Spleen (tissue), 13 donors: ENCODE data around the gene RHOU. TPM values are rescaled to one million over a fixed set of nuclear protein-coding genes. Genes with fewer than 3 reads are reported as not detected.

ENCODE experiments used
- DNase-seq: peaks from one replicate; pipeline ENCODE4 v3.0.0-alpha.2; 2020
- H3K27ac ChIP-seq, 8 donors: fragments of 200-600 bp; sonication (generic) in 7 of 8; 1 replicate in 4 of 8; 2 replicates in 4 of 8; pipeline versions ENCODE4 v1.5.0 to v1.8.0; 2016 to 2021; ENCODE audit warnings: inconsistent platforms in 4 of 8, mild to moderate bottlenecking in 4 of 8, moderate library complexity in 1 of 8
- H3K27me3 ChIP-seq, 7 donors: fragments of 200-600 bp; sonication (generic) in 6 of 7; replicated peaks in 1 of 7; 1 replicate in 4 of 7; 2 replicates in 3 of 7; pipeline versions ENCODE4 v1.5.0 to v1.8.0; 2016 to 2021; ENCODE audit warnings: inconsistent platforms in 3 of 7, mild to moderate bottlenecking in 1 of 7
- H3K36me3 ChIP-seq, 6 donors: fragments of 200-600 bp; sonication (generic) in 5 of 6; 1 replicate in 4 of 6; 2 replicates in 2 of 6; pipeline versions ENCODE4 v1.5.0 to v1.8.0; 2016 to 2021; ENCODE audit warnings: inconsistent platforms in 2 of 6
- H3K4me1 ChIP-seq, 6 donors: fragments of 200-600 bp; sonication (generic) in 5 of 6; 1 replicate in 3 of 6; 2 replicates in 3 of 6; pipeline versions ENCODE4 v1.5.0 to v1.8.0; 2016 to 2021; ENCODE audit warnings: inconsistent platforms in 3 of 6
- H3K4me3 ChIP-seq, 8 donors: fragments of 200-600 bp; sonication (generic) in 7 of 8; 1 replicate in 4 of 8; 2 replicates in 4 of 8; pipeline versions ENCODE4 v1.5.0 to v1.8.0; 2016 to 2021; ENCODE audit warnings: inconsistent platforms in 4 of 8, mild to moderate bottlenecking in 4 of 8, moderate library complexity in 2 of 8
- H3K9me3 ChIP-seq, 8 donors: fragments of 200-600 bp; sonication (generic) in 7 of 8; 1 replicate in 4 of 8; 2 replicates in 4 of 8; pipeline versions ENCODE4 v1.5.0 to v1.8.0; 2016 to 2021; ENCODE audit warnings: inconsistent platforms in 4 of 8
- POLR2A ChIP-seq, 3 donors: fragments of 450-650 bp; IDR thresholded peaks; one replicate each; pipeline ENCODE4 v1.5.1; 2017; ENCODE audit warnings: antibody characterized with exemption in 3 of 3, mild to moderate bottlenecking in 1 of 3
- POLR2AphosphoS5 ChIP-seq, 3 donors: sonication (generic); formaldehyde crosslinking; IDR thresholded peaks; one replicate each; pipeline ENCODE4 v1.5.1; 2017; ENCODE audit warnings: antibody characterized with exemption in 3 of 3
- WGBS, 5 donors: extraction: QIAGEN DNeasy Blood & Tissue Kit in 3 of 5; methylation state at CpG; one replicate each; pipeline versions ENCODE4 v1.1.5 to v1.1.7; 2013 to 2018; 5-methylcytosine and 5-hydroxymethylcytosine counted together
- intact Hi-C: fragments of 100-400 bp; cut with DNase I; formaldehyde crosslinking; loops from one replicate; pipeline ENCODE4 v1.15.0; 2023; ENCODE audit warnings: low total_unique reads
- long read RNA-seq, 2 donors: transcript quantifications; one replicate each; lab custom pipeline, GENCODE V29; 2026
- polyA plus RNA-seq, 3 donors: library from polyadenylated mRNA; stranded (reverse); fragments of 200-250 nt; gene quantifications; one replicate each; pipeline ENCODE4 v1.2.1, GENCODE V29; 2013
- total RNA-seq, 7 donors: library from RNA; depleted of rRNA in 3 of 7; stranded (reverse); fragments of >200 nt in 3 of 7; fragmentation: NEBNext Ultra II Directional in 4 of 7; extraction: Animal tissue kit (Norgen Biotek cat#: 25700) in 4 of 7; gene quantifications; one replicate each; pipeline versions ENCODE4 v1.1.0 to v1.2.1, GENCODE V29; 2016 to 2021
- TF ChIP-seq, protein P1 (sequence below), 11 experiments: fragments of 200-600 bp in 7 of 11; fragments of 450-650 bp in 4 of 11; sonication (generic) in 4 of 11; IDR thresholded peaks in 8 of 11; conservative IDR thresholded peaks in 3 of 11; 1 replicate in 7 of 11; 2 replicates in 4 of 11; pipeline versions ENCODE4 v1.4.0 to v1.8.0; 2016 to 2021; ENCODE audit warnings: antibody characterized with exemption in 11 of 11, inconsistent platforms in 4 of 11, mild to moderate bottlenecking in 1 of 11
- donor health status: healthy with polysubstance abuse.
- donor health status: DM: no; HTN: no; CAD: no; lungs with moderate emphysema.
- donor health status: DM: no; HTN: no; CAD: no.
- donor health status: Bipolar disorder and iron deficiency.
- donor health status: healthy.
- donor health status: DM: no; HTN: no; CAD: no.
- donor health status: DM: yes; HTN: yes; CAD: no.

RHOU gene
- 10 to 100 TPM; 18.9 to 55.7 (median 41.1) TPM for total RNA-seq
- 10 to 100 TPM in 1 of 3 donors, 1 to 10 TPM in 2; 5.7 to 13.5 (median 6.2) TPM for polyA plus RNA-seq
- long read RNA-seq, donor 1, full-length matches to known transcripts: 9 of 9 reads
- long read RNA-seq, donor 1, partial matches to known transcripts: 0 of 9 reads
- long read RNA-seq, donor 1, other reads (novel, unspliced or antisense): 0 of 9 reads
- long read RNA-seq, donor 2, full-length matches to known transcripts: 9 of 9 reads
- long read RNA-seq, donor 2, partial matches to known transcripts: 0 of 9 reads
- long read RNA-seq, donor 2, other reads (novel, unspliced or antisense): 0 of 9 reads

DNA sequence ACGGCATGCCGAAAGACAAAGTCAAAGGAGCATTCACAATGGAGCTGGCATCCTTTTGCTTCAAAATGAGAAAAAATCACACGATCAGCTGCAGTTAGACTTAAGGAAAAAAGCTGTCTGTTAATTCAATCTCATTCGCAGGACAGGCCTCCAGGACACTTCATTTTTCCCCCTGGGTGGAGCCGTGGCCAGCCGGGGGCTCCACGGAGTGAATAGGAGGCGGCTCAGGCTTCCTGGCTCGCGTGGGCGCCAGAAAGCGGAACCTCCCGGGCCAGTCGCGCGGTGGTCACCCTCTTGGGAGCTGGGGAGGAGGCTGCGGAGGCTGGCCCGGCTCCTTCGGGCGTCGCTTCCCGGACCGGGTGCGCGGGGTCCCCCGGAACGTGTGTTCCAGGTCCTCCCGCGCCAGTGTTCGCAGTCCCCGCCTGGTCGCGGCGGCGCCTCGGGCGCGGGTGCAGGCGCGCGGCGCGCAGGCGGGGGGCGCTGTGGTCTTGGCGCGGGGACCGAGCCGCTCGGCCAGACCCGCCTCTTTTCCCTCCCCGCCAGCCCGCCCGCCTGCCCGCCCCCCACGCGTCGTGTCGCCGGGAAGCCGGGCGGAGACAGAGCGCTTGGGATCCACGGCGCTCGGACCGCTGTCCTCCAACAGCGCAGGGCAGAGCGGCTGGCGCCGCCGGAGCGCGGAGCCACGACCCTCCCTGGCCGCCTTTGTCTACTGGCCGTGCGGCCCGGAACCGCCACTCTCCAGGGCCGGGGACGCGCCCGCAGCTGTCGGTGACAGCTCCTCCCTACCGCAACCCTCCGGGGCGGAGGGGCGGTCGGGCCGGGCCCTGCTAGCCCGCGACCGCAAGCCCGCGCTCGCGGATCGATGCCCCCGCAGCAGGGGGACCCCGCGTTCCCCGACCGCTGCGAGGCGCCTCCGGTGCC lies at the start of gene RHOU:
RHOU (plus strand) TSS at position 599 of the 921 bp plus-strand sequence; CDS start at position 863, 264 bp downstream.
- H3K27me3 ChIP-seq: peaks cover 0 to 41% (median 10%) of the 10 kb centered on the region in 7 donors
- H3K9me3 ChIP-seq: no peaks in the 10 kb centered on the region
- H3K27ac ChIP-seq: peak within 1 kb of the TSS; percentile 80 to 94 (median 91)
- DNase-seq: peak; percentile 93
- TF ChIP-seq POLR2A (IDR thresholded peaks at IDR 0.05) (peak in 1 of 3 donors; percentile 50), POLR2AphosphoS5 (IDR thresholded peaks at IDR 0.05) (peak; percentile 85 to 91 (median 91))
- TF ChIP-seq, protein P1, sequence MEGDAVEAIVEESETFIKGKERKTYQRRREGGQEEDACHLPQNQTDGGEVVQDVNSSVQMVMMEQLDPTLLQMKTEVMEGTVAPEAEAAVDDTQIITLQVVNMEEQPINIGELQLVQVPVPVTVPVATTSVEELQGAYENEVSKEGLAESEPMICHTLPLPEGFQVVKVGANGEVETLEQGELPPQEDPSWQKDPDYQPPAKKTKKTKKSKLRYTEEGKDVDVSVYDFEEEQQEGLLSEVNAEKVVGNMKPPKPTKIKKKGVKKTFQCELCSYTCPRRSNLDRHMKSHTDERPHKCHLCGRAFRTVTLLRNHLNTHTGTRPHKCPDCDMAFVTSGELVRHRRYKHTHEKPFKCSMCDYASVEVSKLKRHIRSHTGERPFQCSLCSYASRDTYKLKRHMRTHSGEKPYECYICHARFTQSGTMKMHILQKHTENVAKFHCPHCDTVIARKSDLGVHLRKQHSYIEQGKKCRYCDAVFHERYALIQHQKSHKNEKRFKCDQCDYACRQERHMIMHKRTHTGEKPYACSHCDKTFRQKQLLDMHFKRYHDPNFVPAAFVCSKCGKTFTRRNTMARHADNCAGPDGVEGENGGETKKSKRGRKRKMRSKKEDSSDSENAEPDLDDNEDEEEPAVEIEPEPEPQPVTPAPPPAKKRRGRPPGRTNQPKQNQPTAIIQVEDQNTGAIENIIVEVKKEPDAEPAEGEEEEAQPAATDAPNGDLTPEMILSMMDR (IDR thresholded peaks at IDR 0.05 in 8 of 11, conservative IDR thresholded peaks at IDR 0.05 in 3 of 11): peak in 10 of 11 experiments; percentile 5 to 95 (median 83)
- H3K4me3 ChIP-seq: peak within 1 kb of the TSS; percentile 54 to 82 (median 70)
- WGBS, 5 donors: 1 to 4% (median 1%) methylated on average over 8 to 107 of the region's 107 CpGs
- intact Hi-C loops: loop anchor here (5.0 kb wide), 1 partner anchor 487 kb away; no protein-coding TSS in a partner anchor
- peaks cover 0 to 26% (median 0%) of the 10 kb centered on the region in 6 donors for H3K36me3 ChIP-seq
- H3K4me1 ChIP-seq: peaks cover 9 to 59% (median 34%) of the 10 kb centered on the region in 6 donors

DNA sequence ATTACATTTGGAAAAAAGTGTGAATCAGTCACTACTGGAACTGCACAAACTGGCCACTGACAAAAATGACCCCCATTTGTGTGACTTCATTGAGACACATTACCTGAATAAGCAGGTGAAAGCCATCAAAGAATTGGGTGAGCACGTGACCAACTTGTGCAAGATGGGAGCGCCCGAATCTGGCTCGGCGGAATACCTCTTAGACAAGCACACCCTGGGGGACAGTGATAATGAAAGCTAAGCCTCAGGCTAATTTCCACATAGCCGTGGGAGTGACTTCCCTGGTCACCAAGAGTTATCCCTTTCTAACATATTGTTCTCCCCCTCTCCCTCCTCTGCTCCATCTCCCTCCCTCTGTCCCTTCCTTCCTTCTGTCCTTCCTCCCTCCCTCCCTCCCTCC lies 47.7 kb upstream of the RHOU start:
- Histone ChIP-seq H3K27me3 (peaks cover 0 to 5% (median 0%) of the 10 kb centered on the region in 7 donors), H3K36me3 (no peaks in the 10 kb centered on the region), H3K4me1 (peaks cover 0 to 3% (median 0%) of the 10 kb centered on the region in 6 donors), H3K9me3 (no peaks in the 10 kb centered on the region), H3K27ac (no peak overlapping the region), H3K4me3 (no peak overlapping the region)
- TF ChIP-seq, protein P1 (IDR thresholded peaks at IDR 0.05 in 8 of 11, conservative IDR thresholded peaks at IDR 0.05 in 3 of 11): no peak
- TF ChIP-seq POLR2AphosphoS5 (IDR thresholded peaks at IDR 0.05) (no peak), POLR2A (IDR thresholded peaks at IDR 0.05) (no peak)
- intact Hi-C loops: no loop called here
- DNase-seq: no peak
- 84 to 94% (median 87%) methylated on average over 6 of the region's 6 CpGs for WGBS, 5 donors

DNA sequence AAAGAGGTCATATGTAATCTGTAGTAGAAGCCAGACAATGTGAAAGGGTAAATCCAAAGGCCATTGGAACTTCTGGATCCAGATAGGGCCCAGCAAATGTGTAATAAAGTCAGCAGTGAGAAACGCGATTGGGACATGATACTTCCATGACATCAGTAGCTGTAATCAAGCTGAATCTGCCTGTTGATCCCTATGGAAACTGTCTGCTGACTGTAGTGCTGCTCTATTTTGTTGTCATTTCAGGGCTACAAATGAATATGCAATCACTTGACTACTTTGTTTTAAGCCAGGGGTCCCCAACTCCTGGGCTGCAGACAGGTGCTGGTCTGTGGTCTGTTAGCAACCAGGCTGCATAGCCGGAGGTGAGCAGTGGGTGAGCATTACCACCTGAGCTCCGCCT lies 46.0 kb upstream of the RHOU start:
- TF ChIP-seq, protein P1 (IDR thresholded peaks at IDR 0.05 in 8 of 11, conservative IDR thresholded peaks at IDR 0.05 in 3 of 11): no peak
- TF ChIP-seq POLR2A (IDR thresholded peaks at IDR 0.05) (no peak), POLR2AphosphoS5 (IDR thresholded peaks at IDR 0.05) (no peak)
- no peak overlapping the region for H3K4me3 ChIP-seq
- peaks cover 0 to 5% (median 0%) of the 10 kb centered on the region in 7 donors for H3K27me3 ChIP-seq
- DNase-seq: no peak
- 71 to 93% (median 88%) methylated on average over 4 of the region's 4 CpGs for WGBS, 5 donors
- no peak overlapping the region for H3K27ac ChIP-seq
- no peaks in the 10 kb centered on the region for H3K36me3 ChIP-seq
- H3K9me3 ChIP-seq: no peaks in the 10 kb centered on the region
- intact Hi-C loops: no loop called here
- H3K4me1 ChIP-seq: peaks cover 0 to 3% (median 0%) of the 10 kb centered on the region in 6 donors
